SH-SY5Y (cell line): ENCODE measurements around the gene HS3ST5.

Experiments
- GATA2 ChIP-seq: IDR thresholded peaks from 2 replicates; pipeline ENCODE4 v1.6.1; 2011; ENCODE audit warnings: mild to moderate bottlenecking, low read depth, low read length
- GATA3 ChIP-seq: IDR thresholded peaks from 2 replicates; pipeline ENCODE4 v1.6.1; 2011; ENCODE audit warnings: low read depth, mild to moderate bottlenecking, low read length, moderate library complexity

Gene HS3ST5

GRCh38 chr6:114140416-114140815 is 202.4 kb downstream of the HS3ST5 start:
- TF ChIP-seq GATA2 (no peak), GATA3 (no peak)

GRCh38 chr6:114138577-114139248 is 204.1 kb downstream of the HS3ST5 start:
- no peak for TF ChIP-seq GATA2
- no peak for TF ChIP-seq GATA3

GRCh38 chr6:114135363-114135971 is 207.4 kb downstream of the HS3ST5 start:
- TF ChIP-seq GATA2 (no peak), GATA3 (no peak)

- TF ChIP-seq GATA2 = no peak
- TF ChIP-seq GATA3 = no peak
Observed at GRCh38 chr6:114133816-114134215, 209.0 kb downstream of the HS3ST5 start.

- TF ChIP-seq GATA3 = no peak
- no peak for TF ChIP-seq GATA2
Observed at GRCh38 chr6:114131945-114132344, 210.9 kb downstream of the HS3ST5 start.

- TF ChIP-seq GATA2 (no peak), GATA3 (no peak)
Observed at GRCh38 chr6:114125576-114125975, 217.2 kb downstream of the HS3ST5 start.

GRCh38 chr6:114121913-114122662 is 220.7 kb downstream of the HS3ST5 start:
- TF ChIP-seq GATA3 (no peak), GATA2 (no peak)

- TF ChIP-seq GATA3 (no peak), GATA2 (no peak)
Observed at GRCh38 chr6:114119056-114119455, 223.8 kb downstream of the HS3ST5 start.

- TF ChIP-seq GATA3 = no peak
- TF ChIP-seq GATA2 = no peak
Observed at GRCh38 chr6:114115652-114116051, 227.2 kb downstream of the HS3ST5 start.

- no peak for TF ChIP-seq GATA2
- no peak for TF ChIP-seq GATA3
Observed at GRCh38 chr6:114108119-114109002, 234.5 kb downstream of the HS3ST5 start.

GRCh38 chr6:114106020-114106419 is 236.8 kb downstream of the HS3ST5 start:
- TF ChIP-seq GATA3 (no peak), GATA2 (no peak)

GRCh38 chr6:114101255-114101654 is 241.6 kb downstream of the HS3ST5 start:
- TF ChIP-seq GATA2 = no peak
- no peak for TF ChIP-seq GATA3

GRCh38 chr6:114100215-114100994 is 242.4 kb downstream of the HS3ST5 start:
- no peak for TF ChIP-seq GATA2

GRCh38 chr6:114096561-114097172 is 246.2 kb downstream of the HS3ST5 start:
- no peak for TF ChIP-seq GATA2
